GM19351 (cell line): ENCODE data around the gene ZDHHC6.
"Not testable (repeated sequence)": the region's sequence is repeated elsewhere in the genome, so short reads cannot be mapped to it uniquely, and the experiment has no call there.

ENCODE experiments used
- ATAC-seq: cut with Tn5 transposase; IDR thresholded peaks from one replicate; pipeline ENCODE4 v1.9.1; 2021; ENCODE audit warnings: mild to moderate bottlenecking, moderate library complexity; ENCODE audit not compliant: unreplicated experiment

Gene ZDHHC6, protein sequence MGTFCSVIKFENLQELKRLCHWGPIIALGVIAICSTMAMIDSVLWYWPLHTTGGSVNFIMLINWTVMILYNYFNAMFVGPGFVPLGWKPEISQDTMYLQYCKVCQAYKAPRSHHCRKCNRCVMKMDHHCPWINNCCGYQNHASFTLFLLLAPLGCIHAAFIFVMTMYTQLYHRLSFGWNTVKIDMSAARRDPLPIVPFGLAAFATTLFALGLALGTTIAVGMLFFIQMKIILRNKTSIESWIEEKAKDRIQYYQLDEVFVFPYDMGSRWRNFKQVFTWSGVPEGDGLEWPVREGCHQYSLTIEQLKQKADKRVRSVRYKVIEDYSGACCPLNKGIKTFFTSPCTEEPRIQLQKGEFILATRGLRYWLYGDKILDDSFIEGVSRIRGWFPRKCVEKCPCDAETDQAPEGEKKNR

GRCh38 chr10:112446855-112447619 is at the start of gene ZDHHC6, which contains the start of gene VTI1A:
Gene ZDHHC6, minus strand, starts transcription at chr10:112446914. Its CDS starts 1,478 bp downstream, at chr10:112445436.
Gene VTI1A, plus strand, starts transcription at chr10:112447215. Its CDS starts 159 bp downstream, at chr10:112447374.
- peak; percentile 92 for ATAC-seq

DNA sequence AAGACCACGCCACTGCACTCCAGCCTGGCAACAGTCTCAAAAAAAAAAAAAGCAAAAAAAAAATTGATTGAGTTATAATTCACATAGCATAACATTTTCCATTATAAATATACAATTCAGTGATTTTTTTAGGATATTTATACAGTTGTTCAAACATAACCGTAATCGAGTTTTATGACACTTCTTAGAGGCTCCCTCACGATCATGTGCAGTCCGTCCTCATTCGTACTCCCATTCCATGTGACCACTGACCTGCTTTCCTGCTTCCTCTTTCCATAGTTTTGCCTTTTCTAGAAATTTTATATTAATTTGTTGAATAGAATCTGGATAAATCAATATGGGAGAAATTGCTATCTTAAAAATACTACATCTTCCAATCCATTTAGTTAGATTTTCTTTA is 46.0 kb upstream of the ZDHHC6 start:
- no peak for ATAC-seq

- no peak for ATAC-seq
Measured at GRCh38 chr10:112491144-112491543, 44.4 kb upstream of the ZDHHC6 start.

DNA sequence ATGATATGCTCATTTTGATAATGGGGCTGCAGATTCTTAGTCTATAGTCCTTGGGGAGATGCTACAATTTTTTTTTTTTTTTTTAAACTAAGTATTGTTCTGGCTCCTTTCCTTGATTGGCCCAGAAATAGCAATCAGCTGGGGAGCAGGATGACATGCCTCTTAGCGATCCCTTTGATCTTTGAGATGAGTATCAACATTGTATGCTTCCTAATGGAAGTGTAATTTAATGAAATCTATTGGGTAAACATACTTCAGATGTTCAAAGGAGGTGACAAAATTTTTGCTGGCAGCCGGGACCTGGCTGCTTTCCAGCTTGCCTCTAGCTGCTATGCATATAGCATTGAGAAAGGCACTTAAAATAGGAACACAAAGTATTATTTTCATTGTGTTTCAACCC is 43.8 kb upstream of the ZDHHC6 start:
- ATAC-seq: no peak

- no peak for ATAC-seq
Measured at GRCh38 chr10:112487964-112488363, 41.2 kb upstream of the ZDHHC6 start.

DNA sequence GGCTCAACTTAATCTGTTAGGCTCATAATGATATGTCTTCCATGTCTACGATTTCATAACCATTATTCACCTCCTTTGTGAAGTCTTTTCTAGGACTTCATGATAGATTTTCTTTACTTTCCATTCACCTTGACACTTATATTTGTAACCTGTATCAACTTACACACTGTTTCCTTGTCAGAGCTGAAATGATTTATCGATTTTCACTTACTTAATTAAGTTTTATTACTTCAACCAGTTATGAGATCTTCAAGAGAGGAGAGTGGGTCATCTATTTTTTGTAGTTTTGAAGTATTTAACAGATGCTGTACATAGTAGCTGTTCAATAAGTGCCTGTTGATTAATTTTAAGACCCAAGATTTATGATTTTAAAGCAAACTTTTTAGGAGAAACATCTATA is 37.7 kb upstream of the ZDHHC6 start:
- no peak for ATAC-seq

DNA sequence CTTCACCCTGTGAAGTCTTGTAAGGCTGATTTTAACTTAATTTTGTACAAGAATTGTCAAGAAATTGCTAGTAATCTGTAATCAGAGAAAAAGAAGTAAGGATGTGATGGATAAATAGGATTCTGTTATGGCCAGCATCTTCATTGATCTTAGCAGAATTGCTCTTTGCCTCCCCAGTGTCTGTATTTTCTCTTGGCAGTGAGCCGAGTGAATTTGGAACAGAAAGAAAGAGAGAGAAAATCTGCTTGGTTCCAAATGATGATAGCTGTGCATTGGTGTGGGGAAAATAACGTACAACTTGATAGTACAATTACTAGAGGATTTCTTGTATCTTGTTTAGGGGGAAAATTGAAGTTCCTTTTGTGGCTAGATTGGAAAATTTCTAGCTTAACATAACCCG is 34.9 kb upstream of the ZDHHC6 start:
- no peak for ATAC-seq

DNA sequence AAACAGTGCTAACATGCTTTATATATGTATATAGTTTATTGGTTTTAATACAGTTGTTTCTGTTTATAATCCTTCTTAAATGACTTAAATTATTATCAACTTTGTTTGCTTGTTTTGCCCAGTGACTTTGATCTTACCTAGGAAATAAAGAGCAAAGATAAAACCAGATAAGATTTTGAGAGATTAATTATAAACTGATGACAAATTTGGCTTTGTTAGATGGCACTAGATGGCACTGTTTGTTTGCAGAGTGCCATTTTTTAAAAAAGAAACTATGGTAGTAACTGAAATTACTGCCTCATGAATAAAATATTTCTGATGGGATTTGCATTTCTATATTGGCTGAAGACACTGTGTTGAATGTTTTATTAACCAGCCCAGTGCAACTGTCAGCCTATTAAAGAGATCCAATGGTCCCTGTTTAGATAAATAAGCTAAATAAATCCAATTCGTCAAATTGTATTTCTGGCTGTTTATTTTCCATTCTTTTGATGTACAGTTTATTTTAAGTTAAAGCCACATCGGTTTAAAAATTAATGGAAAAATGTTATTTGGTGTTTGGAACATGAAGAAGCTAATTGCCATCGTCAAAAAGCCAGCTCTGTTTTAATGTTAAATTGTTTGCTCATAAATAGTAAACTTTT is 29.0 kb upstream of the ZDHHC6 start:
- ATAC-seq: no peak

- ATAC-seq: peak; percentile 91
Measured at GRCh38 chr10:112471878-112472487, 25.3 kb upstream of the ZDHHC6 start.

- no peak for ATAC-seq
Measured at GRCh38 chr10:112467541-112468075, 20.9 kb upstream of the ZDHHC6 start.

GRCh38 chr10:112466802-112467201 is 20.1 kb upstream of the ZDHHC6 start:
- no peak for ATAC-seq

DNA sequence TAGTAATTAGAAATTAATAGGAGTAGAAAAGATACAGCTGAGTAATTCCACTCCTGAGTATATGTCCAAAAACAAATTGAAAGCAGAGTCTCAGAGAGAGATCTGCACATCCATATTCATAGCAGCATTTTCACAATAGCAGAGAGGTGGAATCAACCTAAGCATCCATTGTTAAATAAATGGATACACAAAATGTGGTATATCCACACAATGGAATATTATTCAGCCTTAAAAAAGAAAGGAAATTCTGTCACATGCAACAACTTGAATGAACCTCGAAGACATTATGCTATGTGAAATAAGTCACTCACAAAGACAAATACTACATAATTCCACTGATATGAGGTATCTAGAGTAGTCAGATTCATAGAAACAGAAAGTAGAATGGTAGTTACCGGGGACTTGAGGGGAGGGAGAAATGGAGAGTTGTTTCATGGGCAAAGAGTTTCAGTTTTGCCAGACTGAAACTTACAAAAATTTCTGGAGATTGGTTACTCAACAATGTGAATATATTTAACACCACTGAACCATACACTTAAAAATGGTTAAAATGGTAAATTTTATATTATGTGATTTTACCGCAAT is 18.7 kb upstream of the ZDHHC6 start:
- no peak for ATAC-seq

DNA sequence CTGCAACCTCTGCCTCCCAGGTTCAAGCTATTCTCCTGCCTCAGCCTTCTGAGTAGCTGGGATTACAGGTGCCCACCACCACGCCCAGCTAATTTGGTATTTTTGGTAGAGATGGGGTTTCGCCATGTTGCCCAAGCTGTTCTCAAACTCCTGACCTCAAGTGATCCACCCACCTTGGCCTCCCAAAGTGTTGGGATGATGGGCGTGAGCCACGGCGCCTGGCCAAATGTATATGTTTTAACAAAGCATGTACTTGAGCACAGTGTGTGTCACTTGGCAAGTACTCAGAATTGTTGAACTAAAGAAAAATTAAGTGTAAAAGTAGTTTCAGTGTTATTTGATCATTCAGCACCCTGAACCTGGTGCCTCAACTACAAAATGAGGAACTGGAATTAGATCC is 17.4 kb upstream of the ZDHHC6 start:
- not testable (repeated sequence) for ATAC-seq

GRCh38 chr10:112461029-112461887 is 14.5 kb upstream of the ZDHHC6 start:
- no peak for ATAC-seq

- no peak for ATAC-seq
Measured at GRCh38 chr10:112460366-112460765, 13.7 kb upstream of the ZDHHC6 start.

DNA sequence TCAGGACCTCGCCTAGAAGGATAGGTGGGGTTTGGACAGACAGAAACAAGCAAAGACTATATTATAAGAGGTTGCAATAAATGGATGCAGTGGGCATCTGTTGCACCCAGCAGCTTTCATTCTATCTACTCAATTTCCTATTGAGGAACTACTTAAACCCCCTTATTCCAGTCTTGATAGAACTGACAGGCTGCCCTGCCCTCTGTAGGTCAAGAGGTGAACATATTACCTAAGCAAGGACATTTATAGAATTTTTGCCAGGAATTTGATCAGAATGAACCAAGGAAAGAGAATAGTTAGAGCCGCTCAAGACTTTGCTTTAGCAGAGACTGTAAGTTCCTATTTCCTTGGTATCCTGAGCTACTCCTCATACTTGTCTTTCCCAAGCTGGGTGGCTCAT is 9.8 kb upstream of the ZDHHC6 start:
- peak; percentile 44 for ATAC-seq

GRCh38 chr10:112454910-112455779 is 8.4 kb upstream of the ZDHHC6 start:
- no peak for ATAC-seq

GRCh38 chr10:112448888-112449287 is 2.2 kb upstream of the ZDHHC6 start:
- no peak for ATAC-seq

DNA sequence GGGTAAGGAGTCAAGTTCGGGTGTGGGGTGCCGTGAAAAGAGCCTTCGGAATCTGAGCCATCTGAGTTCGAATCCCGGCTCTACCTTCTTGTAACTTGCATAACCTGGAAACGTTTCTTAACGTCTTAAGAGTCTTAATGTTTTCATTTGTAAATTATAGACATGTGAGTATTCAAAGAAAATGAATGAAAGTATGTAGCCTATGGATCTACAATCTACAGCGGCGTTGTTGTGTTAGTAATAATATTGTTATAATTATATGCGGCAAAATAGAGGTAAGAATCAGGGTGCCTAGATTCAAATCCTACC is 860 bp upstream of the ZDHHC6 start:
- ATAC-seq: no peak
